HepG2 (cell line): Measurements from ENCODE around the gene CYBRD1. TPM values are rescaled to one million over a fixed set of nuclear protein-coding genes. Genes with fewer than 3 reads are reported as not detected.

Experiments
- IKZF1 ChIP-seq: fragments of 450-650 bp; IDR thresholded peaks from 2 replicates; pipeline ENCODE4 v1.7.1; 2016
- RAD51 ChIP-seq: fragments of 450-650 bp; IDR thresholded peaks from 2 replicates; pipeline ENCODE4 v1.6.1; 2016; ENCODE audit warnings: borderline replicate concordance
- SETDB1 ChIP-seq: sonication (generic); formaldehyde crosslinking; IDR thresholded peaks from 2 replicates; pipeline ENCODE4 v1.5.1; 2020; ENCODE audit warnings: missing genetic modification reagents, mild to moderate bottlenecking, borderline replicate concordance
- TEAD2 ChIP-seq: sonication (generic); formaldehyde crosslinking; IDR thresholded peaks from 2 replicates; pipeline ENCODE4 v1.9.0; 2021; ENCODE audit warnings: missing genetic modification reagents
- ZNF317 ChIP-seq: sonication (generic); formaldehyde crosslinking; IDR thresholded peaks from 2 replicates; pipeline ENCODE4 v1.5.0; 2020; ENCODE audit warnings: mild to moderate bottlenecking, missing genetic modification reagents
- ZNF496 ChIP-seq: sonication (generic); formaldehyde crosslinking; IDR thresholded peaks from 2 replicates; pipeline ENCODE4 v1.8.1; 2023; ENCODE audit warnings: mild to moderate bottlenecking, moderate library complexity, missing genetic modification reagents; ENCODE audit not compliant: insufficient replicate concordance
- ZNF564 ChIP-seq: sonication (generic); formaldehyde crosslinking; IDR thresholded peaks from 2 replicates; pipeline ENCODE4 v1.8.1; 2023; ENCODE audit warnings: mild to moderate bottlenecking, missing genetic modification reagents
- ZNF75D ChIP-seq: sonication (generic); formaldehyde crosslinking; IDR thresholded peaks from 2 replicates; pipeline ENCODE4 v1.8.1; 2023; ENCODE audit warnings: missing genetic modification reagents, mild to moderate bottlenecking, borderline replicate concordance
- ZNF788 ChIP-seq: sonication (generic); formaldehyde crosslinking; IDR thresholded peaks from 2 replicates; pipeline ENCODE4 v1.5.0; 2020; ENCODE audit warnings: mild to moderate bottlenecking, missing genetic modification reagents, borderline replicate concordance
- ZSCAN21 ChIP-seq: sonication (generic); formaldehyde crosslinking; IDR thresholded peaks from 2 replicates; pipeline ENCODE4 v1.8.0; 2022; ENCODE audit warnings: mild to moderate bottlenecking, missing genetic modification reagents, moderate library complexity, borderline replicate concordance
- ZSCAN22 ChIP-seq: sonication (generic); formaldehyde crosslinking; IDR thresholded peaks from 2 replicates; pipeline ENCODE4 v1.4.0; 2020; ENCODE audit warnings: mild to moderate bottlenecking, missing genetic modification reagents
- polyA plus RNA-seq, 8 experiments: library from polyadenylated mRNA; depleted of rRNA in 3 of 8; stranded (reverse) in 7 of 8; unstranded in 1 of 8; fragments of >200 nt; fragmentation: Illumina TruSeq in 4 of 8; extraction: Trizol in 4 of 8; gene quantifications; 2 replicates each; pipeline versions ENCODE4 v1.2.1 to v1.2.3, GENCODE V29; 2011 to 2016; ENCODE audit warnings: low read depth in 4 of 8, missing spikeins in 1 of 8, mixed read lengths in 1 of 8; ENCODE audit not compliant: insufficient read depth in 1 of 8
- total RNA-seq, 5 experiments: library from RNA; depleted of rRNA; stranded (reverse); fragments of >200 nt; fragmentation: Illumina TruSeq; extraction: Trizol; gene quantifications; 2 replicates each; pipeline ENCODE4 v1.2.3, GENCODE V29; 2016; ENCODE audit warnings: low read depth in 1 of 5
- TF ChIP-seq, protein P1 (sequence below), 2 experiments: sonication (generic) in 1 of 2; formaldehyde crosslinking in 1 of 2; IDR thresholded peaks; 2 replicates each; pipeline versions ENCODE4 v1.6.1 to v1.9.0; 2014 to 2022; ENCODE audit warnings: antibody characterized with exemption in 1 of 2, borderline replicate concordance in 1 of 2, inconsistent platforms in 1 of 2, low read depth in 1 of 2, missing genetic modification reagents in 1 of 2
- TF ChIP-seq, protein P2 (sequence below): sonication (generic); formaldehyde crosslinking; IDR thresholded peaks from 2 replicates; pipeline ENCODE4 v1.4.0; 2020; ENCODE audit warnings: missing genetic modification reagents, borderline replicate concordance
- TF ChIP-seq, protein P3 (sequence below): sonication (generic); formaldehyde crosslinking; IDR thresholded peaks from 2 replicates; pipeline ENCODE4 v1.4.0; 2020; ENCODE audit warnings: missing genetic modification reagents
- TF ChIP-seq, protein P4 (sequence below): sonication (generic); formaldehyde crosslinking; IDR thresholded peaks from 2 replicates; pipeline ENCODE4 v1.4.0; 2020; ENCODE audit warnings: missing genetic modification reagents, mild to moderate bottlenecking, borderline replicate concordance

The CYBRD1 gene
- total and polyA plus RNA-seq, 2 of the 13 experiments (the other 11 are each of a cell fraction or from before 2014, with no cell fraction given): 0.13 to 0.42 TPM

DNA sequence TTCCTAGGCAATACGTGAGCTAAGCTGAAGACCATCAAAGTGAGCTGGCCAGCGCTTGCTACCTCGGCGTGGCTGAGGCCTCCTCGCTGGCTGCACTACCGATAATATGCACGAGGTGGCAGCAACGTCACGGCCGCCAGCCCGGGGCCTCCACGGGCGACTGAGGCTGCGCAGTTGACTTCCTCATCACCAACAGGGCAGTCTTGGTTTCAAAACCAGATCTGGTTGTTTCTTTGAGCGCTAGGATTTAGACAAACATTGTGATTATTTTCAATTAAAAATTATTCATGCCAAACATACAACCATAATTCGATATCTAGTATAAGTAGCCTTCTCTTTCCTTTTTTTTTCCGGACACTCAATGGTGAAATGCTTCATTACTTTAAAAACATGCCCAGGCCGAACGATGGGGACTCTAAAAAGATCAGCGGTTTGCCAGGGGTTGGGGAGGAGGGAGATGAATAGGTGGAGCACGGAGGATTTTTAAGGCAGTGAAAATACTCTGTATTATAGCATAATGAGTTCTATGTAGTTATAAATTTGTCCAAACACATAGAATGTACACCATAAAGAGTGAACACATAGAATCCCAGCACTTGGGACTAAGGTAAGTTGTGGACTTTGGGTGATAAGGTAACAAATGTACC is 52.0 kb downstream of the CYBRD1 start (continued):
- no peak for TF ChIP-seq ZNF496
- TF ChIP-seq ZNF788: peak; percentile 28; the same call in 1 of the 2 replicates
- TF ChIP-seq ZNF564 (CRISPR knock-in tag): no peak
- TF ChIP-seq, protein P1, sequence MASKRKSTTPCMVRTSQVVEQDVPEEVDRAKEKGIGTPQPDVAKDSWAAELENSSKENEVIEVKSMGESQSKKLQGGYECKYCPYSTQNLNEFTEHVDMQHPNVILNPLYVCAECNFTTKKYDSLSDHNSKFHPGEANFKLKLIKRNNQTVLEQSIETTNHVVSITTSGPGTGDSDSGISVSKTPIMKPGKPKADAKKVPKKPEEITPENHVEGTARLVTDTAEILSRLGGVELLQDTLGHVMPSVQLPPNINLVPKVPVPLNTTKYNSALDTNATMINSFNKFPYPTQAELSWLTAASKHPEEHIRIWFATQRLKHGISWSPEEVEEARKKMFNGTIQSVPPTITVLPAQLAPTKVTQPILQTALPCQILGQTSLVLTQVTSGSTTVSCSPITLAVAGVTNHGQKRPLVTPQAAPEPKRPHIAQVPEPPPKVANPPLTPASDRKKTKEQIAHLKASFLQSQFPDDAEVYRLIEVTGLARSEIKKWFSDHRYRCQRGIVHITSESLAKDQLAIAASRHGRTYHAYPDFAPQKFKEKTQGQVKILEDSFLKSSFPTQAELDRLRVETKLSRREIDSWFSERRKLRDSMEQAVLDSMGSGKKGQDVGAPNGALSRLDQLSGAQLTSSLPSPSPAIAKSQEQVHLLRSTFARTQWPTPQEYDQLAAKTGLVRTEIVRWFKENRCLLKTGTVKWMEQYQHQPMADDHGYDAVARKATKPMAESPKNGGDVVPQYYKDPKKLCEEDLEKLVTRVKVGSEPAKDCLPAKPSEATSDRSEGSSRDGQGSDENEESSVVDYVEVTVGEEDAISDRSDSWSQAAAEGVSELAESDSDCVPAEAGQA (IDR thresholded peaks at IDR 0.05; ENCODE audit: low read depth): no peak
- TF ChIP-seq, protein P1 (CRISPR knock-in tag; IDR thresholded peaks at IDR 0.05; ENCODE audit: borderline replicate concordance): no peak
- TF ChIP-seq TEAD2: no peak
- no peak for TF ChIP-seq ZNF75D (CRISPR knock-in tag)
- TF ChIP-seq, protein P2, sequence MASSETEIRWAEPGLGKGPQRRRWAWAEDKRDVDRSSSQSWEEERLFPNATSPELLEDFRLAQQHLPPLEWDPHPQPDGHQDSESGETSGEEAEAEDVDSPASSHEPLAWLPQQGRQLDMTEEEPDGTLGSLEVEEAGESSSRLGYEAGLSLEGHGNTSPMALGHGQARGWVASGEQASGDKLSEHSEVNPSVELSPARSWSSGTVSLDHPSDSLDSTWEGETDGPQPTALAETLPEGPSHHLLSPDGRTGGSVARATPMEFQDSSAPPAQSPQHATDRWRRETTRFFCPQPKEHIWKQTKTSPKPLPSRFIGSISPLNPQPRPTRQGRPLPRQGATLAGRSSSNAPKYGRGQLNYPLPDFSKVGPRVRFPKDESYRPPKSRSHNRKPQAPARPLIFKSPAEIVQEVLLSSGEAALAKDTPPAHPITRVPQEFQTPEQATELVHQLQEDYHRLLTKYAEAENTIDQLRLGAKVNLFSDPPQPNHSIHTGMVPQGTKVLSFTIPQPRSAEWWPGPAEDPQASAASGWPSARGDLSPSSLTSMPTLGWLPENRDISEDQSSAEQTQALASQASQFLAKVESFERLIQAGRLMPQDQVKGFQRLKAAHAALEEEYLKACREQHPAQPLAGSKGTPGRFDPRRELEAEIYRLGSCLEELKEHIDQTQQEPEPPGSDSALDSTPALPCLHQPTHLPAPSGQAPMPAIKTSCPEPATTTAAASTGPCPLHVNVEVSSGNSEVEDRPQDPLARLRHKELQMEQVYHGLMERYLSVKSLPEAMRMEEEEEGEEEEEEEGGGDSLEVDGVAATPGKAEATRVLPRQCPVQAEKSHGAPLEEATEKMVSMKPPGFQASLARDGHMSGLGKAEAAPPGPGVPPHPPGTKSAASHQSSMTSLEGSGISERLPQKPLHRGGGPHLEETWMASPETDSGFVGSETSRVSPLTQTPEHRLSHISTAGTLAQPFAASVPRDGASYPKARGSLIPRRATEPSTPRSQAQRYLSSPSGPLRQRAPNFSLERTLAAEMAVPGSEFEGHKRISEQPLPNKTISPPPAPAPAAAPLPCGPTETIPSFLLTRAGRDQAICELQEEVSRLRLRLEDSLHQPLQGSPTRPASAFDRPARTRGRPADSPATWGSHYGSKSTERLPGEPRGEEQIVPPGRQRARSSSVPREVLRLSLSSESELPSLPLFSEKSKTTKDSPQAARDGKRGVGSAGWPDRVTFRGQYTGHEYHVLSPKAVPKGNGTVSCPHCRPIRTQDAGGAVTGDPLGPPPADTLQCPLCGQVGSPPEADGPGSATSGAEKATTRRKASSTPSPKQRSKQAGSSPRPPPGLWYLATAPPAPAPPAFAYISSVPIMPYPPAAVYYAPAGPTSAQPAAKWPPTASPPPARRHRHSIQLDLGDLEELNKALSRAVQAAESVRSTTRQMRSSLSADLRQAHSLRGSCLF (CRISPR knock-in tag): no peak
- TF ChIP-seq SETDB1 (CRISPR knock-in tag): no peak
- TF ChIP-seq, protein P3, sequence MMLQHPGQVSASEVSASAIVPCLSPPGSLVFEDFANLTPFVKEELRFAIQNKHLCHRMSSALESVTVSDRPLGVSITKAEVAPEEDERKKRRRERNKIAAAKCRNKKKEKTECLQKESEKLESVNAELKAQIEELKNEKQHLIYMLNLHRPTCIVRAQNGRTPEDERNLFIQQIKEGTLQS (CRISPR knock-in tag): no peak
- no peak for TF ChIP-seq RAD51
- TF ChIP-seq, protein P4, sequence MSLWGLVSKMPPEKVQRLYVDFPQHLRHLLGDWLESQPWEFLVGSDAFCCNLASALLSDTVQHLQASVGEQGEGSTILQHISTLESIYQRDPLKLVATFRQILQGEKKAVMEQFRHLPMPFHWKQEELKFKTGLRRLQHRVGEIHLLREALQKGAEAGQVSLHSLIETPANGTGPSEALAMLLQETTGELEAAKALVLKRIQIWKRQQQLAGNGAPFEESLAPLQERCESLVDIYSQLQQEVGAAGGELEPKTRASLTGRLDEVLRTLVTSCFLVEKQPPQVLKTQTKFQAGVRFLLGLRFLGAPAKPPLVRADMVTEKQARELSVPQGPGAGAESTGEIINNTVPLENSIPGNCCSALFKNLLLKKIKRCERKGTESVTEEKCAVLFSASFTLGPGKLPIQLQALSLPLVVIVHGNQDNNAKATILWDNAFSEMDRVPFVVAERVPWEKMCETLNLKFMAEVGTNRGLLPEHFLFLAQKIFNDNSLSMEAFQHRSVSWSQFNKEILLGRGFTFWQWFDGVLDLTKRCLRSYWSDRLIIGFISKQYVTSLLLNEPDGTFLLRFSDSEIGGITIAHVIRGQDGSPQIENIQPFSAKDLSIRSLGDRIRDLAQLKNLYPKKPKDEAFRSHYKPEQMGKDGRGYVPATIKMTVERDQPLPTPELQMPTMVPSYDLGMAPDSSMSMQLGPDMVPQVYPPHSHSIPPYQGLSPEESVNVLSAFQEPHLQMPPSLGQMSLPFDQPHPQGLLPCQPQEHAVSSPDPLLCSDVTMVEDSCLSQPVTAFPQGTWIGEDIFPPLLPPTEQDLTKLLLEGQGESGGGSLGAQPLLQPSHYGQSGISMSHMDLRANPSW (CRISPR knock-in tag): no peak; the same call in 1 of the 2 replicates
- TF ChIP-seq IKZF1: no peak
- TF ChIP-seq ZSCAN21: no peak
- no peak for TF ChIP-seq ZNF317 (CRISPR knock-in tag)
- TF ChIP-seq ZSCAN22 (CRISPR knock-in tag): no peak
